Urothelium cell line (cell line): ENCODE results near the gene C16orf78.

ENCODE experiments used
- DNase-seq: peaks from one replicate; pipeline ENCODE4 v3.0.0; 2011; ENCODE audit warnings: low spot score, mixed read lengths
- FAIRE-seq: peaks from 2 replicates; lab custom pipeline; 2011; peaks lifted over from hg19 to GRCh38; lab: Jason Lieb, UNC

Gene C16orf78

GRCh38 chr16:49378816-49379215, 5.2 kb downstream of the C16orf78 start:
- DNase-seq (no peak), FAIRE-seq (no peak)

- DNase-seq (no peak), FAIRE-seq (no peak)
These were observed 9.3 kb downstream of the C16orf78 start for GRCh38 chr16:49382916-49383315.

- no peak for FAIRE-seq
- no peak for DNase-seq
These were observed 21.4 kb downstream of the C16orf78 start for GRCh38 chr16:49395021-49395420.

- FAIRE-seq (no peak), DNase-seq (no peak)
These were observed 22.7 kb downstream of the C16orf78 start for GRCh38 chr16:49396206-49396720.

- FAIRE-seq (no peak), DNase-seq (no peak)
These were observed 25.2 kb downstream of the C16orf78 start for GRCh38 chr16:49398761-49399160.

GRCh38 chr16:49399594-49400364, 26.2 kb downstream of the C16orf78 start:
- no peak for DNase-seq

GRCh38 chr16:49400611-49401010, 27.0 kb downstream of the C16orf78 start:
- FAIRE-seq (no peak), DNase-seq (no peak)

More at GRCh38 chr16:49399594-49400364, 26.2 kb downstream of the C16orf78 start:
- FAIRE-seq, result no peak

- FAIRE-seq, result no peak
- no peak for DNase-seq
These were observed 31.5 kb downstream of the C16orf78 start for GRCh38 chr16:49405123-49405522.

- FAIRE-seq (no peak), DNase-seq (no peak)
These were observed 31.9 kb downstream of the C16orf78 start for GRCh38 chr16:49405530-49405929.

- FAIRE-seq (no peak), DNase-seq (peak; percentile 86)
These were observed 34.4 kb downstream of the C16orf78 start for GRCh38 chr16:49407873-49408550.

- no peak for FAIRE-seq
- no peak for DNase-seq
These were observed 35.5 kb downstream of the C16orf78 start for GRCh38 chr16:49409121-49409520.

GRCh38 chr16:49410226-49410625, 36.6 kb downstream of the C16orf78 start:
- DNase-seq (no peak), FAIRE-seq (no peak)

- FAIRE-seq (no peak), DNase-seq (no peak)
These were observed 37.7 kb downstream of the C16orf78 start for GRCh38 chr16:49411121-49411970.

- FAIRE-seq (no peak), DNase-seq (no peak)
These were observed 41.1 kb downstream of the C16orf78 start for GRCh38 chr16:49414671-49415070.

GRCh38 chr16:49415083-49415482, 41.5 kb downstream of the C16orf78 start:
- DNase-seq (no peak), FAIRE-seq (no peak)

GRCh38 chr16:49416001-49416675, 42.5 kb downstream of the C16orf78 start:
- FAIRE-seq (no peak), DNase-seq (no peak)

GRCh38 chr16:49417354-49417753, 43.8 kb downstream of the C16orf78 start:
- FAIRE-seq, result no peak

GRCh38 chr16:49419006-49419405, 45.4 kb downstream of the C16orf78 start:
- FAIRE-seq (no peak), DNase-seq (no peak)

More at GRCh38 chr16:49417354-49417753, 43.8 kb downstream of the C16orf78 start:
- no peak for DNase-seq

GRCh38 chr16:49419862-49420261, 46.3 kb downstream of the C16orf78 start:
- FAIRE-seq (no peak), DNase-seq (no peak)

- FAIRE-seq, result no peak
- DNase-seq, result no peak
These were observed 49.3 kb downstream of the C16orf78 start for GRCh38 chr16:49422896-49423295.

GRCh38 chr16:49424961-49425360, 51.4 kb downstream of the C16orf78 start:
- no peak for FAIRE-seq

More at GRCh38 chr16:49424961-49425360, 51.4 kb downstream of the C16orf78 start:
- no peak for DNase-seq
